K562 (cell line): ENCODE results near the gene SETD5. TPM values are rescaled to one million over a fixed set of nuclear protein-coding genes. Genes with fewer than 3 reads are reported as not detected.

Source experiments
- BCLAF1 ChIP-seq, 2 experiments: fragments of 450-650 bp in 1 of 2; IDR thresholded peaks; 2 replicates each; pipeline ENCODE4 v1.6.1; 2011 to 2017; ENCODE audit warnings: low read depth in 2 of 2, antibody characterized with exemption in 1 of 2, borderline replicate concordance in 1 of 2, low read length in 1 of 2, mild to moderate bottlenecking in 1 of 2, mixed read lengths in 1 of 2; ENCODE audit not compliant: control insufficient read depth in 1 of 2
- C11orf30 ChIP-seq: fragments of 450-650 bp; IDR thresholded peaks from 2 replicates; pipeline ENCODE4 v1.6.1; 2016; ENCODE audit warnings: low read depth, mild to moderate bottlenecking
- CHD2 ChIP-seq: IDR thresholded peaks from 2 replicates; pipeline ENCODE4 v1.6.1; 2011; ENCODE audit warnings: low read depth, low read length
- ESRRA ChIP-seq: fragments of 450-650 bp; IDR thresholded peaks from 2 replicates; pipeline ENCODE4 v1.6.1; 2014; ENCODE audit warnings: low read depth, mild to moderate bottlenecking, moderate library complexity, borderline replicate concordance
- KLF13 ChIP-seq: fragments of 450-650 bp; IDR thresholded peaks from 2 replicates; pipeline ENCODE4 v1.6.1; 2016; ENCODE audit warnings: missing genetic modification characterization, low read depth, mild to moderate bottlenecking, missing compliant biosample characterization, moderate library complexity, borderline replicate concordance
- NEUROD1 ChIP-seq: fragments of 150-350 bp; IDR thresholded peaks from 2 replicates; pipeline ENCODE4 v1.6.1; 2014; ENCODE audit warnings: borderline replicate concordance, low read length, low read depth; ENCODE audit not compliant: partially characterized antibody
- NRF1 ChIP-seq, 2 experiments: fragments of 450-650 bp; IDR thresholded peaks in 1 of 2; conservative IDR thresholded peaks in 1 of 2; 2 replicates each; pipeline ENCODE4 v1.6.1; 2014; ENCODE audit warnings: mild to moderate bottlenecking in 2 of 2
- PBX2 ChIP-seq, 2 experiments: IDR thresholded peaks in 1 of 2; conservative IDR thresholded peaks in 1 of 2; 2 replicates each; pipeline ENCODE4 v1.6.1; 2016; ENCODE audit warnings: low read depth in 2 of 2, mild to moderate bottlenecking in 1 of 2, missing compliant biosample characterization in 1 of 2, missing genetic modification characterization in 1 of 2, moderate library complexity in 1 of 2
- POLR2AphosphoS5 ChIP-seq: IDR thresholded peaks from 2 replicates; pipeline ENCODE4 v1.6.1; 2011; ENCODE audit warnings: mild to moderate bottlenecking, low read depth, low read length, moderate library complexity; ENCODE audit not compliant: control insufficient read depth, insufficient read depth
- PTBP1 ChIP-seq: fragments of 200-400 bp; formaldehyde crosslinking; IDR thresholded peaks from 2 replicates; pipeline ENCODE4 v1.6.1; 2017; ENCODE audit warnings: low read depth, low read length
- SMAD1 ChIP-seq: fragments of 150-350 bp; IDR thresholded peaks from 2 replicates; pipeline ENCODE4 v1.6.1; 2014; ENCODE audit warnings: low read length, low read depth; ENCODE audit not compliant: partially characterized antibody
- ZC3H4 ChIP-seq: sonication (generic); formaldehyde crosslinking; IDR thresholded peaks from 2 replicates; pipeline ENCODE4 v1.9.0; 2021; ENCODE audit warnings: missing genetic modification reagents, borderline replicate concordance
- polyA plus RNA-seq, 8 experiments: library from polyadenylated mRNA; depleted of rRNA in 4 of 8; stranded (reverse) in 5 of 8; unstranded in 3 of 8; fragments of >200 nt; fragmentation: Nextera tagmentation in 2 of 8; fragmentation: Illumina TruSeq in 1 of 8; extraction: Ambion mirVana in 2 of 8; extraction: Trizol in 1 of 8; gene quantifications; 2 replicates each; pipeline versions ENCODE4 v1.2.1 to v1.2.3, GENCODE V29; 2011 to 2014; ENCODE audit warnings: inconsistent platforms in 1 of 8, missing spikeins in 1 of 8
- total RNA-seq, 7 experiments: library from RNA; depleted of rRNA in 6 of 7; stranded (reverse); fragments of >200 nt in 6 of 7; fragmentation: Illumina TruSeq in 2 of 7; extraction: Trizol in 2 of 7; gene quantifications; 2 replicates each; pipeline versions ENCODE4 v1.2.1 to v1.2.3, GENCODE V29; 2011 to 2021; ENCODE audit warnings: low replicate concordance in 1 of 7

SETD5 gene
- total and polyA plus RNA-seq, 9 of the 15 experiments (the other 6 are each of a cell fraction or from before 2014, with no cell fraction given) = 20.8 to 135 (median 87.2) TPM

- TF ChIP-seq ESRRA (peak; percentile 62; the same call in 1 of the 2 replicates), NEUROD1 (peak; percentile 83), POLR2AphosphoS5 (no peak), CHD2 (peak; percentile 98), ZC3H4 (CRISPR knock-in tag) (peak; percentile 93; the same call in 1 of the 2 replicates), BCLAF1 (IDR thresholded peaks at IDR 0.05; ENCODE audit: borderline replicate concordance in 1 of 2, control insufficient read depth in 1 of 2, low read depth in 2 of 2, low read length in 1 of 2) (peak in 1 of 2 experiments; percentile 90; a peak in 3 of 4 replicates), KLF13 (tag) (no peak; the same call in 1 of the 2 replicates), NRF1 (conservative IDR thresholded peaks at IDR 0.05 in 1 of 2, IDR thresholded peaks at IDR 0.05 in 1 of 2) (peak; percentile 89 to 90), PTBP1 (peak; percentile 88), PBX2 (CRISPR knock-in tag; IDR thresholded peaks at IDR 0.05; ENCODE audit: low read depth) (peak; percentile 73), PBX2 (tag; conservative IDR thresholded peaks at IDR 0.05; ENCODE audit: low read depth) (peak; percentile 98), SMAD1 (peak; percentile 62), C11orf30 (peak; percentile 78)
These were observed 633 bp upstream of the SETD5 start (continued) for GRCh38 chr3:9396632-9397331.
